Measurements from ENCODE around the gene DCLRE1A.

Gene DCLRE1A

GRCh38 chr10:113879691-113880090 lies 25.8 kb upstream of the DCLRE1A start:
- Histone ChIP-seq H3K4me1 (ENCODE audit: low read length) (peaks cover 10% of the 10 kb centered on the region), H3K4me3 (ENCODE audit: low read length) (no peak overlapping the region), H3K36me3 (replicated peaks; ENCODE audit: low read depth, low read length) (peaks cover 5% of the 10 kb centered on the region), H2AFZ (ENCODE audit: low read depth, low read length) (no peak overlapping the region), H3K9me3 (ENCODE audit: insufficient read depth, low read length) (no peaks in the 10 kb centered on the region), H3K4me2 (ENCODE audit: low read length) (peak overlapping the region; percentile 25), H3K79me2 (ENCODE audit: low read length) (no peaks in the 10 kb centered on the region), H3K9ac (ENCODE audit: low read length) (no peak overlapping the region), H3K27me3 (ENCODE audit: low read depth, low read length) (no peaks in the 10 kb centered on the region), H3K27ac (ENCODE audit: low read length) (no peak overlapping the region), H4K20me1 (ENCODE audit: insufficient read depth, low read length) (peaks cover 4% of the 10 kb centered on the region; the same call in 1 of the 2 replicates)
- TF ChIP-seq CTCF (IDR thresholded peaks at IDR 0.05; ENCODE audit: low read depth, low read length) (no peak), EZH2phosphoT487 (IDR thresholded peaks at IDR 0.05; ENCODE audit: low read depth) (no peak)

GRCh38 chr10:113876461-113876860 lies 22.6 kb upstream of the DCLRE1A start:
- Histone ChIP-seq H3K4me3 (ENCODE audit: low read length) (no peak overlapping the region), H4K20me1 (ENCODE audit: insufficient read depth, low read length) (peaks cover 4% of the 10 kb centered on the region; the same call in 1 of the 2 replicates), H3K4me1 (ENCODE audit: low read length) (peaks cover 10% of the 10 kb centered on the region), H3K9me3 (ENCODE audit: insufficient read depth, low read length) (no peaks in the 10 kb centered on the region), H3K79me2 (ENCODE audit: low read length) (peaks cover 3% of the 10 kb centered on the region; the same call in 1 of the 2 replicates), H3K9ac (ENCODE audit: low read length) (no peak overlapping the region), H3K27me3 (ENCODE audit: low read depth, low read length) (no peaks in the 10 kb centered on the region), H3K36me3 (replicated peaks; ENCODE audit: low read depth, low read length) (peaks cover 11% of the 10 kb centered on the region), H3K4me2 (ENCODE audit: low read length) (no peak overlapping the region), H3K27ac (ENCODE audit: low read length) (no peak overlapping the region), H2AFZ (ENCODE audit: low read depth, low read length) (no peak overlapping the region)
- no peak for TF ChIP-seq CTCF (IDR thresholded peaks at IDR 0.05; ENCODE audit: low read depth, low read length)
- no peak for TF ChIP-seq EZH2phosphoT487 (IDR thresholded peaks at IDR 0.05; ENCODE audit: low read depth)

GRCh38 chr10:113875212-113875611 lies 21.3 kb upstream of the DCLRE1A start:
- Histone ChIP-seq H3K36me3 (replicated peaks; ENCODE audit: low read depth, low read length) (peaks cover 11% of the 10 kb centered on the region), H3K27me3 (ENCODE audit: low read depth, low read length) (no peaks in the 10 kb centered on the region), H3K9ac (ENCODE audit: low read length) (no peak overlapping the region), H4K20me1 (ENCODE audit: insufficient read depth, low read length) (peaks cover 4% of the 10 kb centered on the region; the same call in 1 of the 2 replicates), H3K79me2 (ENCODE audit: low read length) (peaks cover 3% of the 10 kb centered on the region), H3K9me3 (ENCODE audit: insufficient read depth, low read length) (no peaks in the 10 kb centered on the region), H3K4me1 (ENCODE audit: low read length) (peaks cover 10% of the 10 kb centered on the region), H3K4me3 (ENCODE audit: low read length) (no peak overlapping the region), H3K27ac (ENCODE audit: low read length) (no peak overlapping the region), H3K4me2 (ENCODE audit: low read length) (no peak overlapping the region), H2AFZ (ENCODE audit: low read depth, low read length) (no peak overlapping the region)
- TF ChIP-seq EZH2phosphoT487 (IDR thresholded peaks at IDR 0.05; ENCODE audit: low read depth) (no peak), CTCF (IDR thresholded peaks at IDR 0.05; ENCODE audit: low read depth, low read length) (no peak)

- Histone ChIP-seq H2AFZ (ENCODE audit: low read depth, low read length) (no peak overlapping the region), H3K4me2 (ENCODE audit: low read length) (no peak overlapping the region), H3K4me1 (ENCODE audit: low read length) (no peaks in the 10 kb centered on the region), H3K9ac (ENCODE audit: low read length) (no peak overlapping the region), H3K36me3 (replicated peaks; ENCODE audit: low read depth, low read length) (peaks cover 7% of the 10 kb centered on the region), H3K27me3 (ENCODE audit: low read depth, low read length) (no peaks in the 10 kb centered on the region), H4K20me1 (ENCODE audit: insufficient read depth, low read length) (peaks cover 4% of the 10 kb centered on the region), H3K79me2 (ENCODE audit: low read length) (peaks cover 10% of the 10 kb centered on the region), H3K4me3 (ENCODE audit: low read length) (no peak overlapping the region), H3K9me3 (ENCODE audit: insufficient read depth, low read length) (no peaks in the 10 kb centered on the region), H3K27ac (ENCODE audit: low read length) (no peak overlapping the region)
- TF ChIP-seq CTCF (IDR thresholded peaks at IDR 0.05; ENCODE audit: low read depth, low read length) = peak; percentile 37
- TF ChIP-seq EZH2phosphoT487 (IDR thresholded peaks at IDR 0.05; ENCODE audit: low read depth) = no peak
Observed at GRCh38 chr10:113872139-113873030, 18.5 kb upstream of the DCLRE1A start.

All from OCI-LY3 (cell line).